Measurements from ENCODE around the gene CDKL5. TPM values are rescaled to one million over a fixed set of nuclear protein-coding genes. Genes with fewer than 3 reads are reported as not detected.

CDKL5 gene
- total RNA-seq, 3 donors from 2014 or later = 5.3 to 14.3 (median 6.9) TPM

GRCh38 chrX:18616688-18617406 is 191.4 kb downstream of the CDKL5 start:
- H3K27ac ChIP-seq = no peak overlapping the region
- H3K4me1 ChIP-seq = no peaks in the 10 kb centered on the region
- DNase-seq (ENCODE audit: low spot score in 2 of 2) = no peak
- H3K27me3 ChIP-seq = peaks cover 0 to 11% of the 10 kb centered on the region in 2 donors
- H3K36me3 ChIP-seq = peaks cover 3% of the 10 kb centered on the region
- intact Hi-C loops (cut with DNase I; ENCODE audit: low total_unique reads) = no loop called here
- no peak for TF ChIP-seq POLR2A (IDR thresholded peaks at IDR 0.05)
- no peak for TF ChIP-seq POLR2AphosphoS5 (IDR thresholded peaks at IDR 0.05)
- TF ChIP-seq CTCF (IDR thresholded peaks at IDR 0.05) = no peak
- H3K9me3 ChIP-seq = no peaks in the 10 kb centered on the region
- no peak overlapping the region for H3K4me3 ChIP-seq

- no peak for DNase-seq (ENCODE audit: low spot score in 2 of 2)
- intact Hi-C loops (cut with DNase I; ENCODE audit: low total_unique reads) = no loop called here
- no peak overlapping the region for H3K27ac ChIP-seq
- no peaks in the 10 kb centered on the region for H3K4me1 ChIP-seq
- H3K36me3 ChIP-seq = peaks cover 3% of the 10 kb centered on the region
- H3K27me3 ChIP-seq = peaks cover 0 to 11% of the 10 kb centered on the region in 2 donors
- H3K9me3 ChIP-seq = no peaks in the 10 kb centered on the region
- H3K4me3 ChIP-seq = no peak overlapping the region
- TF ChIP-seq POLR2A (IDR thresholded peaks at IDR 0.05) = no peak
- TF ChIP-seq POLR2AphosphoS5 (IDR thresholded peaks at IDR 0.05) = no peak
- no peak for TF ChIP-seq CTCF (IDR thresholded peaks at IDR 0.05)
These were observed 192.0 kb downstream of the CDKL5 start for GRCh38 chrX:18617407-18617750.

- no peaks in the 10 kb centered on the region for H3K4me1 ChIP-seq
- no peaks in the 10 kb centered on the region for H3K9me3 ChIP-seq
- H3K36me3 ChIP-seq = peaks cover 3% of the 10 kb centered on the region
- no peak overlapping the region for H3K27ac ChIP-seq
- TF ChIP-seq CTCF (IDR thresholded peaks at IDR 0.05) = no peak
- no peak for TF ChIP-seq POLR2AphosphoS5 (IDR thresholded peaks at IDR 0.05)
- TF ChIP-seq POLR2A (IDR thresholded peaks at IDR 0.05) = no peak
- peaks cover 0 to 14% of the 10 kb centered on the region in 2 donors for H3K27me3 ChIP-seq
- no peak for DNase-seq (ENCODE audit: low spot score in 2 of 2)
- intact Hi-C loops (cut with DNase I; ENCODE audit: low total_unique reads) = no loop called here
- H3K4me3 ChIP-seq = no peak overlapping the region
These were observed 193.9 kb downstream of the CDKL5 start for GRCh38 chrX:18619288-18619687.

GRCh38 chrX:18620349-18620748 is 194.9 kb downstream of the CDKL5 start:
- Histone ChIP-seq H3K4me1 (no peaks in the 10 kb centered on the region), H3K4me3 (no peak overlapping the region), H3K27me3 (peaks cover 0 to 13% of the 10 kb centered on the region in 2 donors), H3K36me3 (no peaks in the 10 kb centered on the region), H3K9me3 (no peaks in the 10 kb centered on the region), H3K27ac (no peak overlapping the region)
- no peak for TF ChIP-seq POLR2AphosphoS5 (IDR thresholded peaks at IDR 0.05)
- no peak for TF ChIP-seq CTCF (IDR thresholded peaks at IDR 0.05)
- no peak for TF ChIP-seq POLR2A (IDR thresholded peaks at IDR 0.05)
- no peak for DNase-seq (ENCODE audit: low spot score in 2 of 2)
- intact Hi-C loops (cut with DNase I; ENCODE audit: low total_unique reads) = no loop called here

- intact Hi-C loops (cut with DNase I; ENCODE audit: low total_unique reads) = no loop called here
- no peaks in the 10 kb centered on the region for H3K4me1 ChIP-seq
- H3K27me3 ChIP-seq = peaks cover 0 to 14% of the 10 kb centered on the region in 2 donors
- H3K36me3 ChIP-seq = no peaks in the 10 kb centered on the region
- TF ChIP-seq POLR2AphosphoS5 (IDR thresholded peaks at IDR 0.05) (no peak), POLR2A (IDR thresholded peaks at IDR 0.05) (no peak), CTCF (IDR thresholded peaks at IDR 0.05) (no peak)
- H3K27ac ChIP-seq = no peak overlapping the region
- no peak for DNase-seq (ENCODE audit: low spot score in 2 of 2)
- no peak overlapping the region for H3K4me3 ChIP-seq
- no peaks in the 10 kb centered on the region for H3K9me3 ChIP-seq
These were observed 199.2 kb downstream of the CDKL5 start for GRCh38 chrX:18624599-18624998.
